NOMO-1 treated with dmso at 0.1 percent for 144 hours (cell line): ENCODE results near the gene CD320.
"Not testable (repeated sequence)": the region's sequence is repeated elsewhere in the genome, so short reads cannot be mapped to it uniquely, and the experiment has no call there.

Experiments
- DNase-seq: peaks from one replicate; lab custom pipeline; 2025; ENCODE audit not compliant: unreplicated experiment; lab: John Stamatoyannopoulos, UW

CD320 gene

DNA sequence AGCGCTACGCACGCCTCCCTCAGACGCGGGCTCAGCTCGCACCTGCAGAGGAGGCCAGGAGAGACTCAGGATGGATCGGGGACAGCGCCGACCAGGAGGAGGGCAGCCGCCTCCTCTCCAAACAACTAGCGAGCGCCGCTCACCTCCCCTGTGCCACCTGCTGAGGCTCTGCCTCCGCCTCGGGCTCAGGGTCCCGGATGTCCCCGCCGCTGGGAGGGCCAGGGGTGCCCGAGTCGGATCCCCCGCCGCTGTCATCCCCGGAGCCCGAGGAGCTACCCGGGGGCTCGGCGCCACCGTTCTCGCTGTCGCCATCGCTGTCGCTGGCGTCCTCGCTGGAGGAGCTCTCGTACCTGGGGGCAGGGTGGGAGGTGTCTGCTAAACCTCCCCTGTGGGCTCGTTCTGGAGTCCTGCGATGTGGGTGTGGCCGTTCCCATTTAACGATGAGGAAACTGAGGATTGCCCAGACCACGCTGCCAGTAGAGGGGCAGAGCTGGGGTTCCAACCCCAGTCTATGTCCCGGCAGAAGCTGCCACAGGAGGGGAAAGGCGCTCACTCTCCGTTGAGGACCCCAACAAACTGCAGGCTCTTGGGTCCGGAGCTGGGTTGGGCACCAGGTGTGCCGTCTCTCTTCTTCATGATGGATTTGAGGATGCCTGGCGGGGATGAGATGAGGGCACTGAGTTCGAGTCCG lies 25.8 kb upstream of the CD320 start:
- no peak for DNase-seq

DNA sequence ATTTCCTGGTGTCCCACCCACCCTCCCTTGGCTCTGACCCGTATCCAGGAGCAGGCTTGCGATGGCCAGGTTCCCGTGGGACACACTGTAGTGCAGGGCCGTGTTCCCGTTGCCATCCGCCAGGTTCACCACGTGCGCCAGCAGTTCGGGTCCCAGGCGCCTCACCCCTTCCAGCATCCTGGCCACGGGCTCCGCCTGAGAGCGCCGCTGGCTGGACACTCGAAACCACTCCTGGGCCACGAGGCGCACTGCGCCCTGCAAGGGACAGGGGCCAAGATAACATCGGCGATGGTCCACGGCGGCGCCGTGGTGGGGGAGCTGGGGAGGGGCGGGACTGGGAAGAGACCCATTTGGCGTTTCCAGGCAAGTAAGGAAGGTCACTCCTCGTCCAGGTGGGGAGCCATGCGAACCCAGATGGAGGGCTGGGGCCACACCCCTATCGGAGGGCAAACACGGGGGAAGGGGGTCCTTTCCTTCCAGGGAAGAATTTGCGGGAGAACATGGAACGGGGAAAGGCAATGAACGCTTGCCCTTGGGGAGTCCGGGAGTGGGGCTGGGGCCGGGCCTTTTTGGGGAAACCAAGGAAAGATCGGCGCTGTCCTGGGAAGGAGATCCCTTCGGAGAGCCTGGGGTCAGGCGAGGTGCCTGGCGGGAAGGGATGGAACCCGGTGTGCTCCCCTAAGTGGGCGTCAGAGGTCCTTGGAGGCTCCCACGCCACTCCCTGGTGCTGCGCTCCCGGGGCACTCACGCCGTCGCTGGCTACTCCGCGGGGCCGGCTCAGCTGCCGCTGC lies 25.0 kb upstream of the CD320 start:
- DNase-seq = no peak

DNA sequence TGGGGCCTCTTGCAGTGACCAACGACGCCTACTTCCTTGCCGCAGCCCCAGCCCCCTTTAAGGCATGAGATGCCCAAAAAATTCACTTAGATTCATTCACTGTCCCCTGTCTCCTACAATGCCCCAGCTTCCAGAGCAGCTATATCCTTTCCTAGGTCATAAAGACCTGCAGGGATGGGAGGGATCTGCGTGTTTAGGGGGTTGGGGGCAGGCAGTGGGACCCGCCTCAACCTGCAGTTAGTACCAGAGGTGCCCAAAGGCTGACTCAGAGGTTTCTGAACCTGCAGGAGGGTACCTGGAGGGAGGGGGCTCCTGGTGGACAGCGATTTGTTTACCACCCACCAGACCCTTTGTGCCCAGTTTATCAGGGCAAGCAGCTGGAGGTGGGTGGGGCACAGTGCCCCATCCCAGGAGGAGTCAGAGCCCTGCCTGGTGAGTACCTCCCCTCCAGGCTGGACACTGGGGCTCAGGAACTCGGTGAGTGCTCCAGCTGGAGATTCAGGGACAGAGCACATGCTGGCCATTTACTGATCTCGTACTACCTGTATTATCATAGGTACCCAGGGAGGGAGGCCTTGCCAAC lies 23.2 kb upstream of the CD320 start:
- DNase-seq = no peak

DNA sequence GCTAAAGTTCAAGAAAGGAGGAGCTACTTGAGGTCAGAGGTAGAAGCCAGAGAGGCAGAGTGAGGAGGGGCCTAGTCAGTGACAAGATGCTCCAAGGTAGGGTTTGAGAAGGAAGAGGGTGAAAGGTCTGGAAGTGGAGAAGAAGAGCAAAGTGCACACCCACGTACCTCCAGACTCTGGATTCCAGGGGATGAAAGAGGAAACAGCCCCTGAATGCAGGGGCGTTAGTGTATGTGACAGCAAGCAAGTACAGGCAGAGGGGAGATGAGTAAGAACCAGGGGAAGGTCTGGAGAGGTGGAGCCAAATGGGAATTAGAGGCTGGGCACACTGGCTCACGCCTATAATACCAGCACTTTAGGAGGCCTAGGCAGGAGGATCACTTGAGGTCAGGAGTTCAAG lies 21.8 kb upstream of the CD320 start:
- DNase-seq = no peak

DNA sequence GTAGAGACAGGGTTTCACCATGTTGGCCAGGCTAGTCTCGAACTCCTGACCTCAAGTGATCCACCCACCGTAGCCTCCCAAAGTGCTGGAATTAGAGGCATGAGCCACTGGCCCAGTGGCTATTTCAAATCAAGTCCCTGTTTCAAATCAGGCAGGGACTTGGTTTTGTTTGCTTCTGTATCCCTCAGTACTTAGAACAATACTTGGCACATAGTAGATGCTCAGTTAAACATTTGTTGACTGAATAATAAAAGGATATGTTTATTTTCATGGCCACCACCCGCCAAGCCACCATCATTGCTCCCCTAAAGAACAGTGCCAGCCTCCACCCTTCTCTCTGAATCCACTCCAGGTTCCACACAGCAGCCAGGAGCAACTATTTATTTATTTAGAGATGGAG lies 17.3 kb upstream of the CD320 start:
- DNase-seq = no peak

DNA sequence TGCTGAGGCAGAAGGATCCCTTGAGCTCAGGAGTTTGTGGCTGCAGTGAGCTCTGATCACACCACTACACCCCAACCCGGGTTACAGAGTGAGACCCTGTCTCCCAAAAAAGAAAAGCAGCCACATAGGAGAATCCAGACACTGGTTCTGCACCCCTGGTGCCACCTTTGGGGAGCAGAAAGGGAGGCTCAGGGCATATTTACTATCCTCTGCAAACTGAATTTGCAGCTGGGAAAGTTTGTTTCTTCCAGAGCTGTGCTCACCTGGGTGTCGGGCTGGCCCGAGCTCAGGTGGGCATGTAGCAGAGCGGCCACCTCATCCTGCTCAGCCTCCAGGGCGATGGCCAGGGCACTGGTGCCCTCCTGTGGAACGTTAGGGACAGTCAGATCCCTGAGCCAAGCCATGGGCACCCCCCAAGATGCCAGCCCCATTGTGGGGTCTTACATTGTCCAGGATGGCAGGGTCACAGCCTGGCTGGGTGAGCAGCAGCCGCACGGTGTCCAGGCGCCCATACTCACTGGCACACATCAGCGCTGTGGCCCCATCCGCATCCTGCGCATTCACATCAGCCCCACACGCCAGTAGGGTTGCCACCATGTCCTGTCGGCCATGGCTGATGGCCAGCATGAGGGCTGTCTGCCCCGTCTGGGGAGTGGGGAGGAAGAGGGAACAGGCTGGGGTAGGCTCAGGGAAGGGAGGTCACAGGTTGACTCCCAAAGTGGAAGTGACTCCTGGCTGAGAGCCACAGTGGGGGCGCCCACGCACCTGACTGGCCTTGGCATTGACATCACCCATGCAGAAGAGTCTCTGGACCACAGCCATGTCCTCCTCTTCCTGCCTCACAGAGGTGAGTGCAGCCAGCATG lies 16.3 kb upstream of the CD320 start:
- no peak for DNase-seq

DNA sequence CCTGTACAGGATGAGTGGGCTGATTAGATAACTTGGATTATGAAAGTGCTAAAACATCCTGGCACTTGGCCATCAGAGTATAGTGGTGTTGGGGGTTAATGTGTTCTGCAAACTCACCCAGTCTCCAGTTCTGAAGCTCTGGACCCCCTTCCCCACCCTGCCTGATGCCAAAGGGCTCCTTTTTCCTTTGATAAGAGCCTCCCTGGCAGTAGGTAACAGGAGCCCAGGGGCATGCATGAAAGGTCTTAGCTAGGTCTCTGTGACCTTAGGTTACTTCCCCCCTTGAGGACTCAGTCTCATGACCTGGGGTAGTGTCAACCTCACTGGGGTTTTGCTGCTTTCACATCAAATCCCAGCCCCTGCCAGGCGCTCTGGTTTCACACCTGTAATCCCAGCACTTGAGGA lies 15.6 kb upstream of the CD320 start:
- no peak for DNase-seq

DNA sequence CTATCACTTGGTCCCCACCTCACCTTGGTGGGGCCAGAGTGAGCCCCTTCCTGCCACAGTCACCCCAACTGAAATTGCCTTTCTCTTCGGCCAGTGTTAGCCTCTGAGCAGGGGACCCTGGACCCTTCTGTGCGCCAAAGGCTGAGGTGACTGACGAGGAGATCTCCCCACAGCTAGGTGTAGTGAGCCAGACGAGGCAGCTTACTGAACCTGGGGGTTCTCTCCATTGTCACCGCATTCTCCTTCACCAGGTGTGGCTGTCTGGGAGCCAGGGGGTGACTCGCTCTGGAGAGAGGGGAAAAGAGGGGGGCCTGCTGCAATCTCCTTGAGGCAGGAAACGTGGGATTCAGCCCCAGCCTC lies 14.5 kb upstream of the CD320 start:
- no peak for DNase-seq

DNA sequence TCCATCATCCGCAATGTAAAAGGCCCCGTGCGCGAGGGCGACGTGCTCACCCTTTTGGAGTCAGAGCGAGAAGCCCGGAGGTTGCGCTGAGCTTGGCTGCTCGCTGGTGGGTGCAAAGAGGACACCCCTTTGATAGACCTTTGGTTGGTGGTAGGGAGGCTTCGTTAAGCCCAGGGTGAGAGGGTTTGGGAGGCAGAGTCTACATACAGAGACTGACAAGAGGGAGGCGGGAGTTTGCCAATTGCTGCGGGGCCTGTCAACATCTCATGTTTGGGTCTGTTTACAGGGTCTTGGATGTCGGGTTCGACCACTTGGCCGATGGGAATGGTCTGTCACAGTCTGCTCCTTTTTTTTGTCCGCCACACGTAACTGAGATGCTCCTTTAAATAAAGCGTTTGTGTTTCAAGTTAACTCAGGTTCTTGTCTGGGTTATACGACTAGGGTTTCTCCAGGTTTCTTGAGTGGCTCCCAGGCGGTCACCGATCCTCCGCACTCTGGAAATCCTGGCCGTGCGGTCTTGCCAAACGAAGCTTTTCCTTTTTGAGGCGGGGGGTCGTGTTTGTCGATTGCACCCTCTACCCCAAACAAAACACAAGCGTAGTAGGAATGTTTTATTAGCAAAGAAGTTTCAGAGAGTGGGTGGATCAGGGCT lies 14.0 kb upstream of the CD320 start:
- no peak for DNase-seq

DNA sequence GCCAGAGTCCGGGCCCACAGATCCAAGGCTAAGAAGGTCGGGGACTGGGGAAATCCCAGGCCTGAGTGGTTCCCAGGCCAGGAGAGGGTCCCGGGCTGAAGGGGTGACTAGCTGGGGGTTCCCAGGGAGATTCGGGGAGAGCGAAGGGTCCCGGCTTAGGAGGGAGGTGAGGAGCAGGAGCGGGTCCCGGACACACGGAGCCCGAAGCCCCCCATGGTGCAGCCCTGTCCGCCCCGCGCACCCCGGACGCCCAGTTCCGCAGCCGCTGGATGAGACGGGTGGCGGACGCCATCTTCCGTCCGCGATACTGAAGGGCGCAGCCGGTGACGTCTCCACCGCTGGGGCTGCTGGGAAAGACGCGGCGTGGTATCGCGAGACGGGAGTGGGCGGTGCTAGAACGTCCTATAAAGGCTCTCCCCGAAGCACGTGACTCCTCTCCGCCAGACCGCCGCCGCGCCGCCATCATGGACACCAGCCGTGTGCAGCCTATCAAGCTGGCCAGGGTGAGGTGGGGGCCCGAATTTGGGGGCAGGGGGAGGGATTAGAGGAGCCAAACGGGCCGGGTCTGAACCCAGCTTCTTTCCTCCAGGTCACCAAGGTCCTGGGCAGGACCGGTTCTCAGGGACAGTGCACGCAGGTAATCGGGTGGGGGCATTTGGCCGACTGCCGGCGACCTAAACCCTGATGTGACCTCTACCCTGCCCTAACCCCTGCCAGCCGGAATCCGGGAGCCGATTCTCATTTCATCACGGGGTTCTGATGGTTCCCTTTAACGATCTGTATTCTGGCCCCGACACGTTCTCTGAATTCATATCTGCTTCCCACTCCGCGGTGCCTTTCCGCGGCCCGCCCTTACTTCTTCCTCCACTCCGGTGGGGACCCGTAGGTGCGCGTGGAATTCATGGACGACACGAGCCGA lies 13.2 kb upstream of the CD320 start, which contains the start of the genes NDUFA7 and RPS28:
NDUFA7 (minus strand) TSS at position 309 of the 919 bp plus-strand sequence; CDS start at position 292, 17 bp downstream.
RPS28 (plus strand) TSS at position 430 of the 919 bp plus-strand sequence; CDS start at position 465, 35 bp downstream.
- DNase-seq = peak; percentile 94

DNA sequence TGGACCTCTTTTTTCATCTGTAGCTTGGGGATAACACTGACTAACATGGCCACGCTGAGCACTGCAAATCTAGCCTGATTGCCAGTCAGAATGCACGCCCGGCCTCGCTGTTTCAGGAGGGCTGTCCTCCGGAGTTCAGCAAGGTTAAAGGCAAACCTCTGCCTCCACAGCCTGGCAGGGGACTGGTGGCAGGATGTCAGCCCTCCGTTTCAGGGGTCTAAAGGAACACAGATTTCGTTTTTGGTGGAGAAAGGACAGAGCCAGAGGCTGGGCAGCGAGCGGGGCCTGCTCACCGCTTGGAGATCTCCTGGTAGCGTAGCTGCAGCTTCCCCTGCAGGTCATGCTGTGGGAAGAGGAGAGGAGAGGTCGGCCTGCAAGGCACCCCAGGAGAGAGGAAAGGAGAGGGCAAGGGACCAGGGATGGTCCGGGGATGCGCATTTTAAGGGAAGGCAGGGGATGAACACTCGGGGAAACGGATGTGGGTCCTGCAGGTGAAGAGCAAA lies 12.5 kb upstream of the CD320 start:
- DNase-seq = no peak

DNA sequence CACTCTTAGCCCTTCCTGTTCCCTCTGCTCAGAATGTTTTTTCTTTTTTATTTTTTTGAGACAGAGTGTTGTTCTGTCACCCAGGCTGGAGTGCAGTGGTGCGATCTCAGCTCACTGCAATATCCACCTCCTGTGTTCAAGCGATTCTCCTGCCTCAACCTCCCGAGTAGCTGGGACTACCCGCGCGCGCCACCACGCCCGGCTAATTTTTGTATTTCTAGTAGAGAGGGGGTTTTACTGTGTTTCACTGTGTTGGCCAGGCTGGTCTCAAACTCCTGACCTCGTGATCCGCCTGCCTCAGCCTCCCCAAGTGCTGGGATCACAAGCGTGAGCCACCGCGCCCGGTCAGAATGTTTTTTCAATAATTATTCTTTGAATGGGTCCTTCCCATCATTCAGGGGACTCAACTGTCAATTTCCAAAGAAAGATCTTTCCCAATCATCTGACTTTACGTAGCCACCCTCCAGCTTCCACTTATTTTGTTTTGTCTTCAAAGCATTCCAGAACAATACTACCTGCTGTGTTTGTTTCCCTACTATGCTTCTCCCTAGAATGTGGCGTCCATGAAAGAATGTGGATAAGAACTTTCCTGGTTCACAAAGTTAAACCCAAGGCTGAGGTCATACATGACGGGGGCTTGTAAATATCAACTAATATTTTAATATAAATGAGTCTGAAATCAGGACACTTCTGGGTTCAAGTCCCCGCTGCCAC lies 11.8 kb upstream of the CD320 start:
- DNase-seq = no peak

DNA sequence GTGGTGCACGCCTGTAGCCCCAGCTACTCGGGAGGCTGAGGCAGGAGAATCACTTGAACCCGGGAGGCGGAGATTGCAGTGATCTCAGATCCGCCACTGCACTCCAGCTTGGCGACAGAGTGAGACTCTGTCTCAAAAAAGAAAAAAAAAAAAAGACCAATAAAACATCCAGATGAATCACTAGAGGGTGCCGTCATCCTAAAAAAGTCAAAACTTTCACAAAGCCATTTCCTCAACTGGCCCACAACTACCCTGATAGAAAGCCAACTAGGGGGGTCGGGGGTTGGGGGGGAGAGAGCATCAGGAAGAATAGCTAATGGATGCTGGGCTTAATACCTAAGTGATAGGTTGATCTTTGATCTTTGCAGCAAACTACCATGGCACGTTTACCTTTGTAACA lies 10.7 kb upstream of the CD320 start:
- not testable (repeated sequence) for DNase-seq

DNA sequence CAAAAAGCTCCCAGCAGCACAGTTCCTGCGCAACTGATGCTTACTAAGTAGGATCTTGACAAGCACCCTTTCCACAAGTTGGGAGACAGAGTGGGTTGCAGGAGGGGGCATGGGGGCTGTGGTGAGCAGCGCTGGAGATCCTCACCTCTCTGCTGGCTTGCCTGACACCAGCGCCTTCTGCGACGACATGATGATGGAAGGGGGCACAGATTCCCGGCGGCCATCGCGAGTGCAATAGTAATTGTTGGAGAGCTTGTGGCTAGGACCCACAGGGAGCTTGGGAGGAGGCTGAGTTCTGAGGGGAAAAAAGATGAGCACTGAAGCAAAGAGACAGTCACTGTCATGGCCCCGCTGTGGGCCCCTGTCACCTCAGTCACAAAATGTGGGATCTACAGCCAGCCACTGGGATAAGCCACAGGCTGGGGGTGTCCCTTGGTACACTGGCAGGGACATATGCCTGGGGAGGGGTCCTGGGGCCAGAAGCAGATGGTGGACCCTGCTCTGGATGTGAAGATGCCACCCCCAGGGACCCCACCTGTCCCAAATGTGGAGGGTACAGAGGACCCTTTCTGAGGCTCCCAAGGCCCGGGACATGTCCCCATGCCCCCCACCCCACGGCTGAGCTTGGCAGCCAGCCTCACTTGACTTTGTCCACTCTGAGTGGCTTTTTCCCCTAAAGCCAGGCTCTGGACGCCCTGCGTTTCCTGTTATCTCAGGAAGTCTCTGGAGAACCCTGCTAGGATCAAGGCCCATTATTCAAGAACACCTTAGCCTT lies 8.4 kb upstream of the CD320 start:
- no peak for DNase-seq

DNA sequence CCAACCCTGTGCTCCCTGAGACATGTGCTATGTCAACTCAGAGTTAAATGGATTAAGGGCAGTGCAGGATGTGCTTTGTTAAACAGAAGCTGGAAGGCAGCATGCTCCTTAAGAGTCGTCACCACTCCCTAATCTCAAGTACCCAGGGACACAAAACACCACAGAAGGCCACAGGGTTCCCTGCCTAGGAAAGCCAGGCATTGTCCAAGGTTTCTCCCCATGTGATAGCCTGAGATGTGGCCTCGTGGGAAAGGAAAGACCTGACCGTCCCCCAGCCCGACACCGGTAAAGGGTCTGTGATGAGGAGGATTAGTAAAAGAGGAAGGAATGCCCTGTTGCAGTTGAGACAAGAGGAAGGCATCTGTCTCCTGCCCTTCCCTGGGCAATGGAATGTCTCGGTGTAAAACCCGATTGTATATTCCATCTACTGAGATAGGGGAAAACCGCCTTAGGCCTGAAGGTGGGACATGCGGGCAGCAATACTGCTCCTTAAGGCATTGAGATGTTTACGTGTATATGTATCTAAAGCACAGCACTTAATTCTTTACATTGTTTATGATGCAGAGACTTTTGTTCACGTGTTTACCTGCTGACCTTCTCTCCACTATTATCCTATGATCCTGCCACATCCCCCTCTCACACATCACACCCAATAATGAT lies 7.0 kb upstream of the CD320 start:
- DNase-seq = not testable (repeated sequence)

DNA sequence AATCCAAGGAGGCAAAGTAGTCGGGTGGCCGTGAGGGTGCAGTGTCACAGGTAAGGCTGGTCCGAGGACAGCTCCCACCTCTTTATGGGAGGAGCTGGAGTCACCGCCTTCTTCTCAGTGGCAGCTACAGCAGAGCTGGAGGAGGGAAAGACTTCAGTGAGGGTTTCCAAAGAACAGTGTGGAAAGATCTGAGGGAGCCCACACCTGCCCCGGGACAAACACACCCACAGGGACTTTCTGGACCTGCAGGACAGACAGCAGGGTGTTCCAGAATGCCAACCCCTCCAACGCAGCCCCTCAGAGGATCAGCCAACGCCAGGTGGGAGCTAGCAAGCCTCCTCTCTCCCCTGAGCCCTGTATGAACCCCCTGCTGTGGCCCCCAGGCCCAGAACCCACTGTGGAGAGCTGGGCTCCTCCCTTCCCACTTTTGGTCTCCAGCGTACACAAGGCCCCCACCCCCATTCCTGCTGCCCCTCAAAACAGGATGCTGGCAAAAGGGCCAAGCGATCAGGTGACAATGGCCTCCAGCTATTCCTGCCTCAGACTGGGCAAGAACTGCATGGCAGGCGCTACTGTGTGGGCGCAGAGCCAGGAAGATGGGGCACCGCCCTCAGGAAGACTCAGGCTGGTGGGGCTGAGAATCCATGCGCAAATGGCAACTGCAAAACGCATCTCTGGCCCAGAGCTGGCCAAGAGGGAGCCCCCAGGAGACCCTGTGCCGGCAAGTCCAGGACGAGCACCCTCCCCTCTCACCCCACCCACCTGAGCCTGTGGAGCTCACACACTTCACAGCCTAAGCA lies 3.5 kb upstream of the CD320 start:
- no peak for DNase-seq
